Right forelimb (tissue), 1 donor: ENCODE data around the gene CDIP1.
"Not testable (repeated sequence)": the region's sequence is repeated elsewhere in the genome, so short reads cannot be mapped to it uniquely, and the experiment has no call there.

Experiments used
- DNase-seq: peaks from one replicate; pipeline ENCODE4 v3.0.0-alpha.2; 2018

The CDIP1 gene

GRCh38 chr16:4538350-4539235 lies at the start of gene CDIP1:
CDIP1 (minus strand) TSS chr16:4538773; CDS start chr16:4514130, 24,643 bp downstream.
- peak; percentile 99 for DNase-seq

DNA sequence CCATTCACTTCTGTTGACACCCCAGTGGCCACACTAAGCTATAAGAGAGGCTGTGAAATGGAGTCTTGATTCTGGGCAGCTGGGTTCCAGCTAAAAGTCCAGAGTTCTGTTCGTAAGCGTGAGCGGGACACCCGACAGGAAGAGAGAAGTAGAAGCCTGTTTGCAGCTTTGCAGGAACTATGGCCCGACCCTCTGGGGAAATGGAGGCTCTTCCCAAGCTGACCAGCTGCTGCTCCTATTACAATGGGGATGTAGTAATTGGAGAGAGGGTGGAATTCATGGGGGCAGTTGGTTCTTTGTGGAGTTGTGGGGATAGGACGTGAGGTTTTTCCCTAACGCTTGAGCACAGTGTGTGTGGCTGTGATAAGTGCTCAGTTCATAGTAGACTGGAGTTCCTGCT lies 47.7 kb upstream of the CDIP1 start:
- DNase-seq: no peak

DNA sequence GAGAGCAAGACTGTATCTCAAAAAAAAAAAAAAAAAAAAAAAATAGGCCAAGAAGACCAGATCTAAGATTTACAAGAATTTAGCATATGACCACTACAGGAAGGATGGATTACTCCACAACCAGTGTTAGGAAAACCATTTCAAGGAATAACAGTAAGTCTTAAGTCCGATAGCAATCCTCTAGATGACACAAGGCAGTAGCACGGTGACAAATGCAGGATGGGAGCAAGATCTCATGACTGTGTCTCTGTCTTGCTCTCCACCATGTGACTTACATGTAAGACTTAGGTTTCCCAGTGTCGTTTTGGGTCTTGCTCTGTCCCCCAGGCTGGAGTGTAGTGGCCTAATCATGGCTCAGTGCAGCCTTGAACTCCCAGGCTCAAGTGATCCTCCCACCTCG lies 45.3 kb upstream of the CDIP1 start:
- DNase-seq: no peak

- DNase-seq: no peak
Observed at GRCh38 chr16:4580250-4580649, 41.7 kb upstream of the CDIP1 start.

DNA sequence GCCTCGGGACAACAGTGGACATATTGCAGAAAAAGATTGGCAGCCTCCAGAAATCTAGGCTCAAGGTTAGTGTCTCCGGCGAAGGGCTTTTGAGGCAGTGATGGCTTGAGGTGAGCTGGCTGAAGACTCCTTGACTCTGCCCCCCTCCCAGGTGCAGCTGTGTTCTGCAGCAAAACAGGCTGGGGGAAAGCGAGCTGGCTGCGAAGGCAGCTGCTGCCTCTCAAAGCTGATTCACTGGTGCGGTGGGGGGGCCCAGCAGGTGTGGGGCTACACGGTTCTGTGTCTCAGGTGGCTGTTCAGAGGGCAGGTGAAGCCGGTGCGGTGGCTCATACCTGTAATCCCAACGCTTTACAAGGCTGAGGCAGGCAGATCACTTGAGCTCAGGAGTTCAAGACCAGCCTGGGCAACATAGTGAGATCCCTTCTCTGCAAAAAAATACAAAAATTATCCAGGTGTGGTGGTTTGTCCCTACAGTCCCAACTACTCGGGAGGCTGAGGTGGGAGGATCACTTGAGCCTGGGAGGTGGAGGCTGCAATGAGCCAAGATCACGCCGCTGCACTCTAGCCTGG lies 40.5 kb upstream of the CDIP1 start:
- no peak for DNase-seq

DNA sequence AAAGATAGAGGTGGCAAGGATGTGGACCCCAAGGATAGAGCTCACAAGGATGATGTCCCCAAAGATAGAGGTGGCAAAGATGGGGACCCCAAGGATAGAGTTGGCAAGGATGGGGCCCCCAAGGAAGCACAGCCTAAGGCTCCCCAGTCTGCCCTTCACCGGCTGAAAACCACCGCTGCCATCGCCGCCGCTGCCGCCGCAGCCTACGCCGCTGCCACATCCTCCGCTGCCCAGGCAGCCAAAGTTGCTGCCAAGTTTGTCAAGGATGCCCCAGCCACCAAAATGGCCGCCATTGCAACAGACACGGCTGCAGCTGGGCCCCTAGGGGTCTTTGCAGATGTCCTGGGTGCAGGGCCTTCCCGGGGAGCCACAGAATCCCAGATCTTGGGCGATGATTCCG lies 37.4 kb upstream of the CDIP1 start:
- no peak for DNase-seq

GRCh38 chr16:4574919-4575705 lies 36.5 kb upstream of the CDIP1 start:
- DNase-seq: no peak

DNA sequence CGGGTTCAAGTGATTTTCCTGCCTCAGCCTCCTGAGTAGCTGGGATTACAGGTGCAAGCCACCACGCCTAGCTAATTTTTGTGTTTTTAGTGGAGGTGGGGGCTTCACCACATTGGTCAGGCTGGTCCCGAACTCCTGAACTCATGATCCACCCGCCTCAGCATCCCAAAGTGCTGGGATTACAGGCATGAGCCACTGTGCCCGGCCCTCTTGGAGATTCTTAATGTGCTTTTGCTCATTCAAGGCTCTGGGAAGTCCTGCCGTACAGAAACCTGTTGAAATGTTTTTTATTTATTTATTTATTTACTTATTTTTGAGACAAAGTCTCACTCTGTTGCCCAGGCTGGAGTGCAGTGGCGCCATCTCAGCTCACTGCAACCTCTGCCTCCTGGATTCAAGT lies 35.4 kb upstream of the CDIP1 start:
- not testable (repeated sequence) for DNase-seq

DNA sequence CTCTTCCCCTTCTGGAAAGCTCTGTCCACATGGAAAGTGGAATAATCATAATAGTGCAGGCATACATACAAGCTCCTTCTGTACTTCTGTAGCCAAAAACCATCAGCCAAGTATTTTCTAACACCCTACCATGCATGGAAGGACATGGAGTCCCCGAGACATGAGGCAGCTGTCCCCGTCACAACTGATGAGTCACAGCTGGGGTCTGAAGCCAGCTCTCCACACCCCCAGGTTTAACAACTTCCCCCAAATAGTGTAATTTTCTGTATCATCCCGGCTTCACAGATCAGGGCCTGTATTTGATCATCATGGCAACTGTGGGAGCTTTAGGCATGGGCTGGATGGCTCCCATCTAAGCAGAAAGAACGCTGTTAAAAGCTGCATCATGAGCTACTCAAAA lies 34.1 kb upstream of the CDIP1 start:
- DNase-seq: no peak

- no peak for DNase-seq
Observed at GRCh38 chr16:4570688-4571321, 32.2 kb upstream of the CDIP1 start.

DNA sequence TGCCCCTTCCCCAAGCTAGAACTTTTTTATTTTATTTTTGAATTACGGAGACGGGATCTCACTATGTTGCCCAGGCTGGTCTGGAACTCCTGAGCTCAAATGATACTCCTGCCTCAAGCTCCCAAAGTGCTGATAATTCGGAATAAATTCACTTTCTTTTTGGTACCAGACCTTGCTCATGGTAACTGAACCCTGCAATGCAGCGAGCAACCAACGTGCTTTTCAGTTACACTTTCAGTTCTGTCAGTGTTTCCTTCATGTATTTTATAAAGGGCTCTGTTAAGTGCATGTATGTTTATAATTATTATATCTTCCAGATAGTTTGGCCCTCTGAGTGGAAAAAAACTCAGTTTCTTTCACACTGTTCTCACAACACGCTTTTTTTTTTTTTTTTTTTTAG lies 31.5 kb upstream of the CDIP1 start:
- no peak for DNase-seq

- no peak for DNase-seq
Observed at GRCh38 chr16:4566144-4566543, 27.6 kb upstream of the CDIP1 start.

GRCh38 chr16:4564661-4565267 lies 26.2 kb upstream of the CDIP1 start:
- DNase-seq: no peak

- DNase-seq: no peak
Observed at GRCh38 chr16:4561596-4561995, 23.0 kb upstream of the CDIP1 start.

- no peak for DNase-seq
Observed at GRCh38 chr16:4557973-4558372, 19.4 kb upstream of the CDIP1 start.

DNA sequence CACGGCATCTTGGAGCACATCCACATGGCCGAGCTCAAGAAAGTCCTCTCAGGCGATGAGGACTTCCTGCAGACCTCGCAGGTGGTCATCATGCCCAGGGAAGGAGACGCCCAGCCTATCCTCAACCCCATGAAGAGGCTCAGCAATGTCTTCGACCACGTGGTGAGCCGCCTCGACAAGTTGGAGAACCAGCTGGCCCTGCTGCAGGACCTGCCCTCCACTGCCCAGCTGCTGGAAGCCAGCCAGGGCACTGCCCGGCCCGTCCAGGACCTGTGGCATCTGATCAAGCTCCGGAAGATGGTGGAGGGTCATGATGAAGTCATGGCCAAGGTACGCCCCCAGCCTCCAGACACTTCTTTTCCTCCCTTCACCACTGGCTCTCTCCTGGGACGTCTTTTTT lies 18.0 kb upstream of the CDIP1 start:
- no peak for DNase-seq

- no peak for DNase-seq
Observed at GRCh38 chr16:4556112-4556511, 17.5 kb upstream of the CDIP1 start, which contains the start of gene C16orf96. C16orf96 (plus strand) TSS chr16:4556340; CDS start chr16:4556490, 150 bp downstream.

DNA sequence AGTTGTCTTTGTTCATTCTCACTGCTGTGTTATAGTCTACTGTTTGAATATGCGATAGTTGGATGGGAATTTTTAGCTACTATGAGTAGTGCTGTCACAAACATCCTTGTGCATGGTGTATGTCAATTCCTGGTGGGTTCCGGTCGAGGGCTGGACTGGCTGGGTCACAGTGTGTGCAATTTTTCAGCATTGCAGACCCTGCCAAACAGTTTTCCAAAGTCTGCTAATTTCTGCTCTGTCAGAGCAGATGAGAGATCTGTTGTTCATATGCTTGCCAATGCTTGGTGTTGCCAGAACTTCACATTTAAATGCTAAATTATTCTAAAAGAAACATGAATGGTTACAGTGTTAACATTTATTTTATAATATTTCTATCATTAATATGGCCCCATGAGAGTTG lies 14.0 kb upstream of the CDIP1 start:
- DNase-seq: no peak

DNA sequence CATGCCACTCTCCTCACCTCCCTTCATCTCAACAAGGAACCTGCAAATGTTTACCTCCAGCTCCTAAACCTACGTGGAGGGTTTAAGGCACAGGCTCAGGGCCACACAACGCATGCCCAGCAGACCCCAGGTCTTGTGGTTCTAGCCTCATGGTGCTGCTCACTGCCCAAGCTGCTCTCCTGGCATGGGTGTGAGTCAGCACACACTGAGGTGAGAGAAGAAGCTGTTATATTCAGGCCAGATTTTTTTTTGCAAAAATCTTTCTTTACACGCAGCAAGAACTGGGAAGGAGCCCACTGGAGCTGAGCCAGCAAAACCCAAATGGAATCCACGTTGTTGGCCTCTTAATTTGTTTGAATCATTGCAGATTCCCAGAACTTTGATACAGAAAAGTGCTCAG lies 12.0 kb upstream of the CDIP1 start:
- DNase-seq: no peak

DNA sequence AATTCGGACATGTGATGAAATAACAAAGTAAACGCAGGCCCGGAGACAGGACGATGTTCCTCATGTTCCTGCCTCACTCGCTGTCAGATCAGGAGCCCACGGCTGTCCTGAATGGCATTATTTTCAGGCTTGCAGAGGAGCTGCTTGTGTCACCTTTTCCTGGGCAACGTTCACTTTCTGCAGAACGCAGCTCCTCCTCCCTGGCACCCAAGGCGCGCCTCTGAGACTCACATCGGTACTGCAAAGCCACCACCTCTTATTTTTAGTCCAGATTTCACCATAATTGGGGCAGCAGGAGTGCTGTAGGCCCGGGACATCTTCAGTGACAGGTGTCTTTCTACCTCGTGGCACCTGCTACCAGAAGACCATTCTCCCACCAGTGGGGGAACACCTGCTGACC lies 9.6 kb upstream of the CDIP1 start:
- no peak for DNase-seq

DNA sequence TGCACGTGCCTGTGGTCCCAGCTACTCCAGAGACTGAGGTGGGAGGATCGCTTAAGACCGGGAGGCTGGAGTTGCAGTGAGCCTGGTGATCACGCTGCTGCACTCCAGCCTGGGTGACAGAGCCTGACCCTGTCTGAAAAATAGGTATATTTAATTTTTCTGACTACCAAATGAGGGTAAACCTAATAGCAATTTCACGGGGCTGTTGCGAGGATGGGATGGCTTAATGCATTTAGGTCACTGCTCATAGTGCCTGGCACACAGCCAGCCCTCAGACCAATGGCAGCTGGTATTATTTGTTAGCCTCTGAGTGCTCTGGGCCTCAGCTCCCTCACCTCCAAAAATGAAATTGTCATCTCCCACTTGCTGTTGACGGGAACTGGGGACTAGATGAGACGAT lies 5.9 kb upstream of the CDIP1 start:
- DNase-seq: no peak

- no peak for DNase-seq
Observed at GRCh38 chr16:4539716-4540284, 1.2 kb upstream of the CDIP1 start.
